ENCODE results near the gene NNMT. TPM values are rescaled to one million over a fixed set of nuclear protein-coding genes. Genes with fewer than 3 reads are reported as not detected.

NNMT gene
- total RNA-seq, 1 donor from 2014 or later, result 1,040 TPM

GRCh38 chr11:114297806-114298709, 1.9 kb downstream of the NNMT start:
- Histone ChIP-seq H3K4me1 (peaks cover 0 to 18% of the 10 kb centered on the region in 2 donors), H3K36me3 (peaks cover 28 to 57% of the 10 kb centered on the region in 2 donors), H3K27ac (peak overlapping the region; percentile 97 to 99), H3K9me3 (peaks cover 0 to 15% of the 10 kb centered on the region in 2 donors), H3K27me3 (no peaks in the 10 kb centered on the region), H3K4me3 (peak overlapping the region; percentile 47 to 76)
- intact Hi-C loops (cut with DNase I), result loop anchor here (5.0 kb wide), 2 partner anchors 104 to 136 kb away; partner anchors contain the start of genes C11orf71 and RBM7
- DNase-seq (ENCODE audit: low spot score in 2 of 2), result no peak
- no peak for TF ChIP-seq CTCF (IDR thresholded peaks at IDR 0.05)

GRCh38 chr11:114298710-114299109, 2.5 kb downstream of the NNMT start:
- intact Hi-C loops (cut with DNase I), result loop anchor here (5.0 kb wide), 2 partner anchors 104 to 136 kb away; partner anchors contain the start of genes C11orf71 and RBM7
- peaks cover 0 to 16% of the 10 kb centered on the region in 2 donors for H3K9me3 ChIP-seq

GRCh38 chr11:114301088-114301487, 4.9 kb downstream of the NNMT start:
- DNase-seq (ENCODE audit: low spot score in 2 of 2), result no peak
- Histone ChIP-seq H3K27me3 (no peaks in the 10 kb centered on the region), H3K36me3 (peaks cover 46 to 79% of the 10 kb centered on the region in 2 donors), H3K4me1 (peaks cover 6 to 17% of the 10 kb centered on the region in 2 donors), H3K27ac (peak overlapping the region; percentile 30 to 55), H3K9me3 (peaks cover 0 to 16% of the 10 kb centered on the region in 2 donors), H3K4me3 (peak overlapping the region; percentile 47 to 76)
- no peak for TF ChIP-seq CTCF (IDR thresholded peaks at IDR 0.05)
- intact Hi-C loops (cut with DNase I), result no loop called here

More at GRCh38 chr11:114298710-114299109, 2.5 kb downstream of the NNMT start:
- H3K36me3 ChIP-seq, result peaks cover 32 to 63% of the 10 kb centered on the region in 2 donors
- H3K4me1 ChIP-seq, result peaks cover 0 to 15% of the 10 kb centered on the region in 2 donors
- peak overlapping the region; percentile 97 to 99 for H3K27ac ChIP-seq
- no peaks in the 10 kb centered on the region for H3K27me3 ChIP-seq
- peak overlapping the region; percentile 47 to 76 for H3K4me3 ChIP-seq
- TF ChIP-seq CTCF (IDR thresholded peaks at IDR 0.05), result no peak
- no peak for DNase-seq (ENCODE audit: low spot score in 2 of 2)

GRCh38 chr11:114301927-114302326, 5.7 kb downstream of the NNMT start:
- TF ChIP-seq CTCF (IDR thresholded peaks at IDR 0.05), result no peak
- H3K9me3 ChIP-seq, result peaks cover 0 to 16% of the 10 kb centered on the region in 2 donors
- intact Hi-C loops (cut with DNase I), result no loop called here
- H3K4me1 ChIP-seq, result peaks cover 6 to 23% of the 10 kb centered on the region in 2 donors
- H3K27me3 ChIP-seq, result no peaks in the 10 kb centered on the region
- H3K4me3 ChIP-seq, result peak overlapping the region; percentile 47 to 76
- H3K36me3 ChIP-seq, result peaks cover 46 to 79% of the 10 kb centered on the region in 2 donors
- DNase-seq (ENCODE audit: low spot score in 2 of 2), result no peak
- no peak overlapping the region for H3K27ac ChIP-seq

GRCh38 chr11:114302663-114303062, 6.5 kb downstream of the NNMT start:
- peaks cover 12 to 28% of the 10 kb centered on the region in 2 donors for H3K4me1 ChIP-seq
- no peak for DNase-seq (ENCODE audit: low spot score in 2 of 2)
- intact Hi-C loops (cut with DNase I), result no loop called here
- no peak for TF ChIP-seq CTCF (IDR thresholded peaks at IDR 0.05)
- peaks cover 50 to 76% of the 10 kb centered on the region in 2 donors for H3K36me3 ChIP-seq
- peak overlapping the region in 1 of 2 donors; percentile 59 for H3K27ac ChIP-seq
- no peaks in the 10 kb centered on the region for H3K27me3 ChIP-seq
- peaks cover 0 to 16% of the 10 kb centered on the region in 2 donors for H3K9me3 ChIP-seq
- H3K4me3 ChIP-seq, result peak overlapping the region; percentile 47 to 76

Measured in ascending aorta (tissue), 2 donors.